AG04450 (cell line): ENCODE results near the gene COL8A2. TPM values are rescaled to one million over a fixed set of nuclear protein-coding genes. Genes with fewer than 3 reads are reported as not detected.
A peak's percentile ranks its signal among the peaks of the same experiment; 100 is the strongest.

Experiments
- CTCF ChIA-PET: fragments of 300-600, 350-600 bp; formaldehyde crosslinking; extraction: SDS; loops from one replicate; lab custom pipeline; 2022; ENCODE audit warnings: antibody characterized with exemption, inconsistent platforms; lab: Charles Lee
- POLR2A ChIA-PET: fragments of 350-600 bp; formaldehyde crosslinking; extraction: SDS; loops from one replicate; lab custom pipeline; 2021; ENCODE audit warnings: antibody characterized with exemption, inconsistent platforms; lab: Yijun Ruan, JAX
- DNase-seq: peaks from one replicate; pipeline ENCODE4 v3.0.0-alpha.2; 2011; ENCODE audit warnings: low read depth, low spot score
- H3K27ac ChIP-seq: one replicate; pipeline ENCODE4 v1.5.1; 2012; ENCODE audit warnings: low read depth, low read length, control low read depth
- H3K27me3 ChIP-seq: one replicate; pipeline ENCODE4 v1.6.0; 2012; ENCODE audit warnings: low read length; ENCODE audit not compliant: control insufficient read depth, insufficient read depth
- H3K4me3 ChIP-seq: 2 replicates; pipeline ENCODE4 v1.5.1; 2011; ENCODE audit warnings: mild to moderate bottlenecking, low read depth, low read length, control low read depth
- H3K9me3 ChIP-seq: 2 replicates; pipeline ENCODE4 v1.5.1; 2012; ENCODE audit warnings: low read length; ENCODE audit not compliant: control insufficient read depth, insufficient read depth
- polyA plus RNA-seq: library from polyadenylated mRNA; depleted of rRNA; stranded (reverse); fragments of >200 nt; gene quantifications from 2 replicates; pipeline ENCODE4 v1.2.3, GENCODE V29; 2011
- TF ChIP-seq, protein P1 (sequence below): IDR thresholded peaks from 2 replicates; pipeline ENCODE4 v1.5.1; 2011; ENCODE audit warnings: low read depth, low read length, control low read depth, inconsistent platforms

COL8A2 gene
- polyA plus RNA-seq, 1 experiment, result 1.5 TPM

- no peaks in the 10 kb centered on the region; the same call in 1 of the 2 replicates for H3K9me3 ChIP-seq
- TF ChIP-seq, protein P1, sequence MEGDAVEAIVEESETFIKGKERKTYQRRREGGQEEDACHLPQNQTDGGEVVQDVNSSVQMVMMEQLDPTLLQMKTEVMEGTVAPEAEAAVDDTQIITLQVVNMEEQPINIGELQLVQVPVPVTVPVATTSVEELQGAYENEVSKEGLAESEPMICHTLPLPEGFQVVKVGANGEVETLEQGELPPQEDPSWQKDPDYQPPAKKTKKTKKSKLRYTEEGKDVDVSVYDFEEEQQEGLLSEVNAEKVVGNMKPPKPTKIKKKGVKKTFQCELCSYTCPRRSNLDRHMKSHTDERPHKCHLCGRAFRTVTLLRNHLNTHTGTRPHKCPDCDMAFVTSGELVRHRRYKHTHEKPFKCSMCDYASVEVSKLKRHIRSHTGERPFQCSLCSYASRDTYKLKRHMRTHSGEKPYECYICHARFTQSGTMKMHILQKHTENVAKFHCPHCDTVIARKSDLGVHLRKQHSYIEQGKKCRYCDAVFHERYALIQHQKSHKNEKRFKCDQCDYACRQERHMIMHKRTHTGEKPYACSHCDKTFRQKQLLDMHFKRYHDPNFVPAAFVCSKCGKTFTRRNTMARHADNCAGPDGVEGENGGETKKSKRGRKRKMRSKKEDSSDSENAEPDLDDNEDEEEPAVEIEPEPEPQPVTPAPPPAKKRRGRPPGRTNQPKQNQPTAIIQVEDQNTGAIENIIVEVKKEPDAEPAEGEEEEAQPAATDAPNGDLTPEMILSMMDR, result no peak
- ChIA-PET CTCF (interaction anchor here (0.6 to 2.5 kb wide), 5 partner anchors 13 to 145 kb away, joined by 3 to 14 read pairs (median 4); no protein-coding TSS in a partner anchor), POLR2A (interaction anchor here (0.6 to 2.4 kb wide), 2 partner anchors 33 to 94 kb away, joined by 7 to 9 read pairs; no protein-coding TSS in a partner anchor)
- DNase-seq, result no peak
- no peaks in the 10 kb centered on the region for H3K27me3 ChIP-seq
- H3K4me3 ChIP-seq, result peak overlapping the region; percentile 94
- peak overlapping the region; percentile 87 for H3K27ac ChIP-seq
Measured at GRCh38 chr1:36154765-36155407, 29.9 kb upstream of the COL8A2 start.

DNA sequence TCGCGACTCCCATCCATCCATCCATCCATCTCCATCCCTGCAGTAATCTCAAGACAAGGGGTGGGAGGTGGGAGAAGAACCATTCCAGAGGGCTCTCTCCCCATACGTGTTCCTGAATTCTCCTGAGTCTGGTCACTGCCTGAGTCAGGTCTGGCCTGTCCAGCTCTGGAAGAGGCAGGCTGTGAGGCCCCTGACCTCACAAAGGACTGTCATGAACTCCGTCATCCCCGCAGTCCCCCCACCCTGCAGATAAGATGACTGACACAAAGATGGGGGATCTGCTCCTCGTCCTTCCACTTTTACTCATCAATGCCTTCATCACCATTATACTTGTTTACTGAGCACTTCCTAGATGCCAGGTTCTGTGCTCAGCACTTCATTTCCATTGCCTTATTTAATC, 29.3 kb upstream of the COL8A2 start:
- H3K27me3 ChIP-seq, result no peaks in the 10 kb centered on the region
- no peak for DNase-seq
- no peaks in the 10 kb centered on the region; the same call in 1 of the 2 replicates for H3K9me3 ChIP-seq
- no peak overlapping the region for H3K4me3 ChIP-seq
- TF ChIP-seq, protein P1, result no peak
- POLR2A ChIA-PET, result no interaction called here
- CTCF ChIA-PET, result interaction anchor here (0.6 to 2.5 kb wide), 4 partner anchors 12 to 46 kb away, joined by 3 to 14 read pairs (median 4); no protein-coding TSS in a partner anchor
- no peak overlapping the region for H3K27ac ChIP-seq

- DNase-seq, result no peak
- Histone ChIP-seq H3K27ac (no peak overlapping the region), H3K4me3 (no peak overlapping the region), H3K9me3 (no peaks in the 10 kb centered on the region; the same call in 1 of the 2 replicates), H3K27me3 (no peaks in the 10 kb centered on the region)
- ChIA-PET POLR2A (no interaction called here), CTCF (interaction anchor here (0.6 to 2.5 kb wide), 4 partner anchors 19 to 396 kb away, joined by 3 to 14 read pairs (median 4); no protein-coding TSS in a partner anchor)
- TF ChIP-seq, protein P1, result no peak
Measured at GRCh38 chr1:36153476-36153875, 28.5 kb upstream of the COL8A2 start.

DNA sequence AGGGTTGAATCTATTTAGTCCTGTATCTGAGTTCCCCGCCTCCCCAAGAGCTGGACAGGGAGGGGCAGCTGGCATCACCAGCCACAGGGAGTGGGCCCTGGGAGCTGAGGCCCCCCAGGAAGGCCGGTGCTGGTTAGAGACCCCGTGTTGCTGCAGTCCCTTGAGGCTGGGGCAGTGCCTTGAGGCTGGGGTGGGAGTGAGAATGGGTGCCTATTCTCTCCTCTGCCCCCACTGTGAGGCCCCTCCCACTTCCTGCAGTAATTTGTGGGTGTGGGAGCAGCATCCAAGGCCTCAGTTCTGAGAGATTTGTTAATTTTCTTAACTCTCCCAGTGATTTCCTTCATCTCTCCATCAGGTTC, 26.8 kb upstream of the COL8A2 start:
- no peak for DNase-seq
- CTCF ChIA-PET, result interaction anchor here (0.6 to 4.5 kb wide), 5 partner anchors 9 to 149 kb away, joined by 3 to 75 read pairs (median 19); no protein-coding TSS in a partner anchor
- H3K4me3 ChIP-seq, result no peak overlapping the region
- H3K27me3 ChIP-seq, result no peaks in the 10 kb centered on the region
- POLR2A ChIA-PET, result interaction anchor here (3.4 kb wide), 1 partner anchor 36 kb away, joined by 32 read pairs; no protein-coding TSS in a partner anchor
- H3K9me3 ChIP-seq, result no peaks in the 10 kb centered on the region; the same call in 1 of the 2 replicates
- TF ChIP-seq, protein P1, result no peak
- peak overlapping the region; percentile 65 for H3K27ac ChIP-seq
